ENCODE results near the gene CDH24. TPM values are rescaled to one million over a fixed set of nuclear protein-coding genes. Genes with fewer than 3 reads are reported as not detected.

CDH24 gene
- polyA plus RNA-seq, 1 donor (not counting 4 experiments of a cell fraction or from before 2014, with no cell fraction given), result 3.9 TPM

DNA sequence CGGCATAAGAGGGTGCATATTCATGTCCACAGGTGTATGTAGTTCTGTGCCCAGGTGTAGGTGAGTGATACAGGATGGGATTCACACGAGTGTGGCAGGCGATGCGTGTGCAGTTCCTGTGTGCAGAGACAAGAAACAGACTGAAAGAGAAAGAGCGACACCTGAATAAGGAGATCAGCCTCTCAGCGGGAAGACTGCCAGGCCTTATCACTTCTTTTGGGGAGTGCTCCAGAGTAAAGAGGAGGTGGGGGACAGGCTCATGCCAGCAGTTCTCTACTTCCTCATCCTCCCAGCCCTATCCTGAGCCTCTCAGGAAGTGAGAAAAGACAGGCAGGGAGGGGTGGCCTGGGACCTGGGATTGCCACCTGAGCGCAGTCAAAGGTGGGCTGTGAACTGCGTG, 12.5 kb downstream of the CDH24 start:
- dilution Hi-C loops (cut with MboI; ENCODE audit: extremely low pct_ligation_motif_present, low sequenced_read_pairs), result no loop called here
- H4K20me1 ChIP-seq (ENCODE audit: control insufficient read depth, extremely low read depth, insufficient read depth, low read length), result no peaks in the 10 kb centered on the region
- H3K79me2 ChIP-seq (ENCODE audit: control insufficient read depth, insufficient read depth, low read length), result no peaks in the 10 kb centered on the region
- no peaks in the 10 kb centered on the region for H3K9me3 ChIP-seq (ENCODE audit: control insufficient read depth, low read depth, low read length)
- no peaks in the 10 kb centered on the region for H3K9me1 ChIP-seq (ENCODE audit: control insufficient read depth, extremely low read depth, insufficient read depth, low read length)
- DNase-seq (ENCODE audit: low read depth, low spot score) (no peak), FAIRE-seq (no peak)
- H3K27ac ChIP-seq (ENCODE audit: control insufficient read depth, insufficient read depth, low read length), result no peak overlapping the region
- TF ChIP-seq EZH2 (IDR thresholded peaks at IDR 0.05; ENCODE audit: low read length) (no peak), CTCF (optimal IDR thresholded peaks at IDR 0.05 in 1 of 3, IDR thresholded peaks at IDR 0.05 in 1 of 3, conservative IDR thresholded peaks at IDR 0.05 in 1 of 3; ENCODE audit: extremely low read depth in 1 of 3, insufficient read depth in 2 of 3, low read length in 3 of 3) (no peak)
- H3K4me2 ChIP-seq (ENCODE audit: control insufficient read depth, extremely low read depth, insufficient read depth, low read depth, low read length), result no peak overlapping the region
- H2AFZ ChIP-seq (ENCODE audit: control insufficient read depth, low read length), result no peak overlapping the region
- no peak overlapping the region for H3K9ac ChIP-seq (ENCODE audit: control insufficient read depth, extremely low read depth, insufficient read depth, low read length)
- H3K36me3 ChIP-seq (ENCODE audit: control insufficient read depth in 2 of 2, extremely low read depth in 1 of 2, insufficient read depth in 2 of 2, low read length in 2 of 2), result no peaks in the 10 kb centered on the region
- no peaks in the 10 kb centered on the region for H3K27me3 ChIP-seq (ENCODE audit: control insufficient read depth, extremely low read depth, insufficient read depth, low read length)
- H3K4me3 ChIP-seq (ENCODE audit: control insufficient read depth in 2 of 3, extremely low read depth in 1 of 3, insufficient read depth in 2 of 3, low read depth in 1 of 3, low read length in 3 of 3), result no peak overlapping the region
- no peaks in the 10 kb centered on the region for H3K4me1 ChIP-seq (ENCODE audit: control insufficient read depth, extremely low read depth, insufficient read depth, low read length)

DNA sequence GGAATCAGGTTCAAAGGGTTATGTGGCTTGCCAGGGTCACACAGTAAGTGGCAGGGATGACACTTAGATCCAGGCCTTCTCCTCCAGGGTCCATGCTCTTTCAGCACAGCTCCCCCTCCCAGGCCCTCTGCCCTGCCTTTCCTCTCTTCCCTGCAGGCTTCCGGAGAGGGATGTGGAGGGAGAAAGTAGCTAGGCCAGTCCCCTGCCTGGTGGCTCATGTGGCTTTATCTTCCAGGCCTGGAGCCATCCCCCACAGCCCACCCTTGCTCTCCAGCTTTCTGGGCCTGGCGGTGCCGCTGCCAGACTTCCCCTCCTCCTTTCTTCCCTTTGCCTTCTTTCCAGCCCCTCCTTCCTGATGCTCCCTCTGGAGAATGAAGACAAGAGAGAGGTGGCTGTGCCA, 13.6 kb downstream of the CDH24 start:
- no peak overlapping the region for H2AFZ ChIP-seq (ENCODE audit: control insufficient read depth, low read length)

More for the DNA sequence above, 13.6 kb downstream of the CDH24 start:
- FAIRE-seq (no peak), DNase-seq (ENCODE audit: low read depth, low spot score) (no peak)
- H3K9me1 ChIP-seq (ENCODE audit: control insufficient read depth, extremely low read depth, insufficient read depth, low read length), result no peaks in the 10 kb centered on the region
- H3K9me3 ChIP-seq (ENCODE audit: control insufficient read depth, low read depth, low read length), result no peaks in the 10 kb centered on the region
- H3K27ac ChIP-seq (ENCODE audit: control insufficient read depth, insufficient read depth, low read length), result no peak overlapping the region
- no peaks in the 10 kb centered on the region for H3K36me3 ChIP-seq (ENCODE audit: control insufficient read depth in 2 of 2, extremely low read depth in 1 of 2, insufficient read depth in 2 of 2, low read length in 2 of 2)
- H3K79me2 ChIP-seq (ENCODE audit: control insufficient read depth, insufficient read depth, low read length), result no peaks in the 10 kb centered on the region
- no peak overlapping the region for H3K4me2 ChIP-seq (ENCODE audit: control insufficient read depth, extremely low read depth, insufficient read depth, low read depth, low read length)
- no peak overlapping the region for H3K4me3 ChIP-seq (ENCODE audit: control insufficient read depth in 2 of 3, extremely low read depth in 1 of 3, insufficient read depth in 2 of 3, low read depth in 1 of 3, low read length in 3 of 3)
- no peak overlapping the region for H3K9ac ChIP-seq (ENCODE audit: control insufficient read depth, extremely low read depth, insufficient read depth, low read length)
- no peak for TF ChIP-seq CTCF (optimal IDR thresholded peaks at IDR 0.05 in 1 of 3, IDR thresholded peaks at IDR 0.05 in 1 of 3, conservative IDR thresholded peaks at IDR 0.05 in 1 of 3; ENCODE audit: extremely low read depth in 1 of 3, insufficient read depth in 2 of 3, low read length in 3 of 3)
- H4K20me1 ChIP-seq (ENCODE audit: control insufficient read depth, extremely low read depth, insufficient read depth, low read length), result no peaks in the 10 kb centered on the region
- no peaks in the 10 kb centered on the region for H3K4me1 ChIP-seq (ENCODE audit: control insufficient read depth, extremely low read depth, insufficient read depth, low read length)
- dilution Hi-C loops (cut with MboI; ENCODE audit: extremely low pct_ligation_motif_present, low sequenced_read_pairs), result no loop called here
- no peaks in the 10 kb centered on the region for H3K27me3 ChIP-seq (ENCODE audit: control insufficient read depth, extremely low read depth, insufficient read depth, low read length)
